ENCODE measurements around the gene KIF12.

DNA sequence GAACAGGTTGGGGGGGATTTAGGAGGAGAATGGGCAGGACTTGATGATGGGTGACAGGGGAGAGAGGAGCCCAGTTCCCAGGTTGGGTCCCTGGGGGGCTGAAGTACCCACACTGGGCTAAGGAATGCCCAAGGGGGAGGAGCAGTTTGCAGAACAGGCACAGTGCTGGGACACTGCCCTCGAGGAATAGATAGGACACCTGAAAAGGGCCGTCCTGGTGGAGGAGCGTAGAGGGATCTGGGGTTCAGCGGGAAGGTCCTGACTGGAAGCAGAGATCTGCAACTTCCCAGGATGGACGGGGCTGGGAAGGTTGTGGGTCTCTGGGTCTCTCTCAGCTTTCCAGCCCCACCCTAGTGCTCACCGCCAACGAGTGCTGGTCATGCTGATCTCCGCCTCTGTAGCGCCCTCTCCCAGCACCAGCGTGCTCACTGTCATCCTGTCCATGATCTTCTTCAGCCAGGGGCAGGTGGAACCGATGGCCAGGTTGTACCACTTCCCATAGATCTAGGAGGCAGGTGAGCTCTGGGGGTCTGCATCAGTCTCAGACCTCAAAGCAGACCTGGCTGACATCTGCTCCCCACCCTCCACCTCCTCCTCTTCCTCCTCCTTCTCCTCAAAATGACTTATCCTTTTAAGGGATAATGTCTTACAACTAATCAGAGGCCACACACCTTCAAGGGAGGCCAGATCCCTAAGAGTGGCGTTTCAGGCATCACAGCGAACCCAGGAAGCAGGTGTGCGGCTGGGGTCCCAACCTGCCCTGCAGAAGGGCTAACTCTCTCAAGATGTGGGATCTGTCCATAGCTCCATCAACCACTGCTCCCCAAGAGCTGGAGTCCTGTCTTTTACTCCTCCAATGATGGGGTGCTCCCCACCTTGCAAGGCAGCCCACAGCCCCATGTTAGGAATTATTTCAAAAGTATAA lies 22.6 kb downstream of the KIF12 start:
- TF ChIP-seq, protein P1, sequence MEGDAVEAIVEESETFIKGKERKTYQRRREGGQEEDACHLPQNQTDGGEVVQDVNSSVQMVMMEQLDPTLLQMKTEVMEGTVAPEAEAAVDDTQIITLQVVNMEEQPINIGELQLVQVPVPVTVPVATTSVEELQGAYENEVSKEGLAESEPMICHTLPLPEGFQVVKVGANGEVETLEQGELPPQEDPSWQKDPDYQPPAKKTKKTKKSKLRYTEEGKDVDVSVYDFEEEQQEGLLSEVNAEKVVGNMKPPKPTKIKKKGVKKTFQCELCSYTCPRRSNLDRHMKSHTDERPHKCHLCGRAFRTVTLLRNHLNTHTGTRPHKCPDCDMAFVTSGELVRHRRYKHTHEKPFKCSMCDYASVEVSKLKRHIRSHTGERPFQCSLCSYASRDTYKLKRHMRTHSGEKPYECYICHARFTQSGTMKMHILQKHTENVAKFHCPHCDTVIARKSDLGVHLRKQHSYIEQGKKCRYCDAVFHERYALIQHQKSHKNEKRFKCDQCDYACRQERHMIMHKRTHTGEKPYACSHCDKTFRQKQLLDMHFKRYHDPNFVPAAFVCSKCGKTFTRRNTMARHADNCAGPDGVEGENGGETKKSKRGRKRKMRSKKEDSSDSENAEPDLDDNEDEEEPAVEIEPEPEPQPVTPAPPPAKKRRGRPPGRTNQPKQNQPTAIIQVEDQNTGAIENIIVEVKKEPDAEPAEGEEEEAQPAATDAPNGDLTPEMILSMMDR (conservative IDR thresholded peaks at IDR 0.05 in 1 of 2, IDR thresholded peaks at IDR 0.05 in 1 of 2; ENCODE audit: extremely low read depth in 1 of 2, insufficient read depth in 1 of 2, low read depth in 1 of 2, low read length in 2 of 2): no peak
- no peak for TF ChIP-seq EZH2 (IDR thresholded peaks at IDR 0.05; ENCODE audit: borderline replicate concordance, low read length)

Data from mammary epithelial cell (primary cell).